Measurements from ENCODE around the gene SESTD1. TPM values are rescaled to one million over a fixed set of nuclear protein-coding genes. Genes with fewer than 3 reads are reported as not detected.

SESTD1 gene
- polyA plus RNA-seq, 1 experiment = 16.5 TPM

GRCh38 chr2:179305125-179305524, 40.5 kb upstream of the SESTD1 start:
- ChIA-PET CTCF (no interaction called here), POLR2A (no interaction called here)
- H3K4me3 ChIP-seq (ENCODE audit: low read depth, low read length) = no peak overlapping the region
- no peak for DNase-seq (ENCODE audit: low read depth)
- H3K36me3 ChIP-seq (ENCODE audit: control insufficient read depth, insufficient read depth, low read length) = no peaks in the 10 kb centered on the region
- no peak for TF ChIP-seq CTCF (IDR thresholded peaks at IDR 0.05; ENCODE audit: insufficient read depth, low read depth, low read length)
- H3K27me3 ChIP-seq (ENCODE audit: control insufficient read depth, insufficient read depth, low read length) = no peaks in the 10 kb centered on the region

DNA sequence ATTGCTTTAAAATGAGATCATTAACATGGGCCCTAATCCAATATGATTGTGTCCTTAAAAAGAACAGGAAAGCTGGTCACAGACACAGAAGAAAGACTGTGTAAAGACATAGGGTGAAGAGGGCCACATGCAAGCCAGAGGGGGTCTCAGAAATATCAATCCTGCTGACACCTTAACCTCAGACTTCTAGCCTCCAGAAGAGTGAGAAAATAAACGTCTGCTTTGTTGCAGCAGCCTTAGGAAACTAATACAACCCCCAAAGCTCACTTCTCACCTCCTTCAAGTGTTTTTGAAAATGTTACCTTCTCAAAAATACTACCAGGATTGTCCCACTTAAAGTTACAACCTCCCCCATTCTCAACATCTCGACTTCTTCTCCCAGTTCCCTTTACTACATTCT, 39.8 kb upstream of the SESTD1 start:
- H3K4me3 ChIP-seq (ENCODE audit: low read depth, low read length) = no peak overlapping the region
- POLR2A ChIA-PET = no interaction called here
- H3K27me3 ChIP-seq (ENCODE audit: control insufficient read depth, insufficient read depth, low read length) = no peaks in the 10 kb centered on the region
- no peak for DNase-seq (ENCODE audit: low read depth)
- TF ChIP-seq CTCF (IDR thresholded peaks at IDR 0.05; ENCODE audit: insufficient read depth, low read depth, low read length) = no peak
- CTCF ChIA-PET = no interaction called here
- H3K36me3 ChIP-seq (ENCODE audit: control insufficient read depth, insufficient read depth, low read length) = no peaks in the 10 kb centered on the region

GRCh38 chr2:179302764-179303571, 38.3 kb upstream of the SESTD1 start:
- no peak for DNase-seq (ENCODE audit: low read depth)
- H3K4me3 ChIP-seq (ENCODE audit: low read depth, low read length) = no peak overlapping the region
- H3K27me3 ChIP-seq (ENCODE audit: control insufficient read depth, insufficient read depth, low read length) = no peaks in the 10 kb centered on the region
- ChIA-PET POLR2A (interaction anchor here (0.6 kb wide), 1 partner anchor 424 kb away, joined by 3 read pairs; no protein-coding TSS in a partner anchor), CTCF (no interaction called here)
- TF ChIP-seq CTCF (IDR thresholded peaks at IDR 0.05; ENCODE audit: insufficient read depth, low read depth, low read length) = no peak
- no peaks in the 10 kb centered on the region for H3K36me3 ChIP-seq (ENCODE audit: control insufficient read depth, insufficient read depth, low read length)

DNA sequence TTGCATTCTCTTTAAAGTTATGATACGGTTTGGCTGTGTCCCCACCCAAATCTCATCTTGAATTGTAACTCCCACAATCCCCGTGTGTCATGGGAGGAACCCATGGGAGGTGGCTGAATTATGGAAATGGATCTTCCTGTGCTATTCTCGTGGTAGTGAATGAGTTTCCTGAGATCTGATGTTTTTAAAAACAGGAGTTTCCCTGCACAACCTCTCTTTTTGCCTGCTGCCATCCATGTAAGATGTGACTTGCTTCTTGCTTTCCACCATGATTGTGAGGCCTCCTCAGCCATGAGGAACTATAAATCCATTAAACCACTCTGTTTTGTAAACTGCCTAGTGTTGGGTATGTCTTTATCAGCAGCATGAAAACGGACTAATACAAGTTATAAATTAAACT, 37.5 kb upstream of the SESTD1 start:
- DNase-seq (ENCODE audit: low read depth) = no peak
- TF ChIP-seq CTCF (IDR thresholded peaks at IDR 0.05; ENCODE audit: insufficient read depth, low read depth, low read length) = no peak
- ChIA-PET POLR2A (no interaction called here), CTCF (no interaction called here)
- no peaks in the 10 kb centered on the region for H3K36me3 ChIP-seq (ENCODE audit: control insufficient read depth, insufficient read depth, low read length)
- H3K4me3 ChIP-seq (ENCODE audit: low read depth, low read length) = no peak overlapping the region
- H3K27me3 ChIP-seq (ENCODE audit: control insufficient read depth, insufficient read depth, low read length) = no peaks in the 10 kb centered on the region

GRCh38 chr2:179298666-179299065, 34.0 kb upstream of the SESTD1 start:
- CTCF ChIA-PET = no interaction called here
- Histone ChIP-seq H3K36me3 (ENCODE audit: control insufficient read depth, insufficient read depth, low read length) (no peaks in the 10 kb centered on the region), H3K4me3 (ENCODE audit: low read depth, low read length) (no peak overlapping the region), H3K27me3 (ENCODE audit: control insufficient read depth, insufficient read depth, low read length) (no peaks in the 10 kb centered on the region)
- POLR2A ChIA-PET = no interaction called here
- no peak for DNase-seq (ENCODE audit: low read depth)
- TF ChIP-seq CTCF (IDR thresholded peaks at IDR 0.05; ENCODE audit: insufficient read depth, low read depth, low read length) = no peak
